Left lung (tissue), 10 donors: ENCODE data around the gene UTP25. TPM values are rescaled to one million over a fixed set of nuclear protein-coding genes. Genes with fewer than 3 reads are reported as not detected.
A peak's percentile ranks its signal among the peaks of the same experiment; 100 is the strongest.
"Not testable (repeated sequence)": the region's sequence is repeated elsewhere in the genome, so short reads cannot be mapped to it uniquely, and the experiment has no call there.

Experiments used
- ATAC-seq: fragments of 200-7000 bp; cut with Tn5 transposase; one replicate; pipeline ENCODE4 v1.9.1; 2020; ENCODE audit warnings: moderate library complexity
- DNase-seq, 4 donors: peaks; one replicate each; pipeline ENCODE4 v3.0.0-alpha.2; 2013 to 2020
- H3K27ac ChIP-seq, 2 donors: fragments of 200-600 bp; sonication (generic) in 1 of 2; one replicate each; pipeline versions ENCODE4 v1.5.0 to v1.8.0; 2020 to 2021
- H3K27me3 ChIP-seq, 2 donors: fragments of 200-600 bp; sonication (generic) in 1 of 2; one replicate each; pipeline versions ENCODE4 v1.5.0 to v1.8.0; 2020 to 2021
- H3K36me3 ChIP-seq, 2 donors: fragments of 200-600 bp; sonication (generic) in 1 of 2; one replicate each; pipeline versions ENCODE4 v1.5.0 to v1.8.0; 2020 to 2021
- H3K4me1 ChIP-seq, 2 donors: fragments of 200-600 bp; one replicate each; pipeline ENCODE4 v1.8.0; 2021
- H3K4me3 ChIP-seq, 2 donors: fragments of 200-600 bp; sonication (generic) in 1 of 2; one replicate each; pipeline versions ENCODE4 v1.5.0 to v1.8.0; 2020 to 2021; ENCODE audit warnings: mild to moderate bottlenecking in 1 of 2
- H3K9me3 ChIP-seq, 2 donors: fragments of 200-600 bp; sonication (generic) in 1 of 2; one replicate each; pipeline versions ENCODE4 v1.5.0 to v1.8.0; 2020 to 2021
- intact Hi-C, 2 donors: fragments of 100-400 bp; cut with DNase I; formaldehyde crosslinking; loops; one replicate each; pipeline versions ENCODE4 v1.11.2 to v1.14.2; 2022
- polyA plus RNA-seq, 6 donors: library from polyadenylated mRNA; unstranded; fragments of 120-200 nt; gene quantifications; one replicate each; pipeline ENCODE4 v1.2.1, GENCODE V29; 2013; ENCODE audit not compliant: insufficient read length in 6 of 6
- total RNA-seq, 2 donors: library from RNA; stranded (reverse); fragmentation: NEBNext Ultra II Directional; extraction: Animal tissue kit (Norgen Biotek cat#: 25700); gene quantifications; one replicate each; pipeline ENCODE4 v1.2.1, GENCODE V29; 2021
- TF ChIP-seq, protein P1 (sequence below), 2 donors: fragments of 200-600 bp; sonication (generic) in 1 of 2; IDR thresholded peaks; one replicate each; pipeline versions ENCODE4 v1.5.0 to v1.8.0; 2021; ENCODE audit warnings: antibody characterized with exemption in 2 of 2
- donor health status: DM: no; HTN: yes; CAD: no.
- donor health status: DM: no; HTN: no; CAD: no.

UTP25 gene
- total and polyA plus RNA-seq, 8 donors, result 4.1 to 11.5 (median 10.3) TPM

- peak in 1 of 4 donors; percentile 84 for DNase-seq
Measured at GRCh38 chr1:209884665-209885117, 56.9 kb downstream of the UTP25 start.

GRCh38 chr1:209885403-209886218, 57.8 kb downstream of the UTP25 start:
- TF ChIP-seq, protein P1, sequence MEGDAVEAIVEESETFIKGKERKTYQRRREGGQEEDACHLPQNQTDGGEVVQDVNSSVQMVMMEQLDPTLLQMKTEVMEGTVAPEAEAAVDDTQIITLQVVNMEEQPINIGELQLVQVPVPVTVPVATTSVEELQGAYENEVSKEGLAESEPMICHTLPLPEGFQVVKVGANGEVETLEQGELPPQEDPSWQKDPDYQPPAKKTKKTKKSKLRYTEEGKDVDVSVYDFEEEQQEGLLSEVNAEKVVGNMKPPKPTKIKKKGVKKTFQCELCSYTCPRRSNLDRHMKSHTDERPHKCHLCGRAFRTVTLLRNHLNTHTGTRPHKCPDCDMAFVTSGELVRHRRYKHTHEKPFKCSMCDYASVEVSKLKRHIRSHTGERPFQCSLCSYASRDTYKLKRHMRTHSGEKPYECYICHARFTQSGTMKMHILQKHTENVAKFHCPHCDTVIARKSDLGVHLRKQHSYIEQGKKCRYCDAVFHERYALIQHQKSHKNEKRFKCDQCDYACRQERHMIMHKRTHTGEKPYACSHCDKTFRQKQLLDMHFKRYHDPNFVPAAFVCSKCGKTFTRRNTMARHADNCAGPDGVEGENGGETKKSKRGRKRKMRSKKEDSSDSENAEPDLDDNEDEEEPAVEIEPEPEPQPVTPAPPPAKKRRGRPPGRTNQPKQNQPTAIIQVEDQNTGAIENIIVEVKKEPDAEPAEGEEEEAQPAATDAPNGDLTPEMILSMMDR (IDR thresholded peaks at IDR 0.05), result no peak
- ATAC-seq (no peak), DNase-seq (no peak)
- intact Hi-C loops, result no loop called here
- Histone ChIP-seq H3K4me1 (peaks cover 0 to 4% of the 10 kb centered on the region in 2 donors), H3K27ac (no peak overlapping the region), H3K27me3 (peaks cover 0 to 24% of the 10 kb centered on the region in 2 donors), H3K4me3 (no peak overlapping the region), H3K9me3 (no peaks in the 10 kb centered on the region), H3K36me3 (no peaks in the 10 kb centered on the region)

More at GRCh38 chr1:209884665-209885117, 56.9 kb downstream of the UTP25 start:
- Histone ChIP-seq H3K4me3 (no peak overlapping the region), H3K27ac (no peak overlapping the region), H3K9me3 (no peaks in the 10 kb centered on the region), H3K27me3 (peaks cover 0 to 32% of the 10 kb centered on the region in 2 donors), H3K4me1 (peaks cover 0 to 4% of the 10 kb centered on the region in 2 donors), H3K36me3 (no peaks in the 10 kb centered on the region)
- TF ChIP-seq, protein P1 (IDR thresholded peaks at IDR 0.05), result no peak
- intact Hi-C loops, result no loop called here
- ATAC-seq, result peak; percentile 93

DNA sequence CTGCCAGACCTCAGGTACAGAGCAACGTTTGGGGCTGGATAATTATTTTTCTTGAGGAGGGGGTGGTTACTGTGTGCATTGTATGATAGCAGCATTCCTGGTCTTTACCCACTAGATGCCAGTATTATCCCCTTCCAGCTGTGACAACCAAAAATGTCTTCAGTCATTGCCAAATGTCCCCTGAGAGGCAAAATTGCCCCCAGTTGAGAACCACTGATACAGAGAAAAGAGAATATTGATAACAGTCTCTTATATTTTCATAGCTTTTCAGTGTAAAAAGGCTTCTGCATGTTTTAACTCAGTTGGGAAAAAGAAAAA, 58.4 kb downstream of the UTP25 start:
- Histone ChIP-seq H3K4me1 (peaks cover 0 to 4% of the 10 kb centered on the region in 2 donors), H3K9me3 (no peaks in the 10 kb centered on the region), H3K27ac (no peak overlapping the region), H3K36me3 (no peaks in the 10 kb centered on the region), H3K27me3 (peaks cover 0 to 18% of the 10 kb centered on the region in 2 donors), H3K4me3 (no peak overlapping the region)
- TF ChIP-seq, protein P1 (IDR thresholded peaks at IDR 0.05), result no peak
- intact Hi-C loops, result no loop called here
- DNase-seq (no peak), ATAC-seq (no peak)

DNA sequence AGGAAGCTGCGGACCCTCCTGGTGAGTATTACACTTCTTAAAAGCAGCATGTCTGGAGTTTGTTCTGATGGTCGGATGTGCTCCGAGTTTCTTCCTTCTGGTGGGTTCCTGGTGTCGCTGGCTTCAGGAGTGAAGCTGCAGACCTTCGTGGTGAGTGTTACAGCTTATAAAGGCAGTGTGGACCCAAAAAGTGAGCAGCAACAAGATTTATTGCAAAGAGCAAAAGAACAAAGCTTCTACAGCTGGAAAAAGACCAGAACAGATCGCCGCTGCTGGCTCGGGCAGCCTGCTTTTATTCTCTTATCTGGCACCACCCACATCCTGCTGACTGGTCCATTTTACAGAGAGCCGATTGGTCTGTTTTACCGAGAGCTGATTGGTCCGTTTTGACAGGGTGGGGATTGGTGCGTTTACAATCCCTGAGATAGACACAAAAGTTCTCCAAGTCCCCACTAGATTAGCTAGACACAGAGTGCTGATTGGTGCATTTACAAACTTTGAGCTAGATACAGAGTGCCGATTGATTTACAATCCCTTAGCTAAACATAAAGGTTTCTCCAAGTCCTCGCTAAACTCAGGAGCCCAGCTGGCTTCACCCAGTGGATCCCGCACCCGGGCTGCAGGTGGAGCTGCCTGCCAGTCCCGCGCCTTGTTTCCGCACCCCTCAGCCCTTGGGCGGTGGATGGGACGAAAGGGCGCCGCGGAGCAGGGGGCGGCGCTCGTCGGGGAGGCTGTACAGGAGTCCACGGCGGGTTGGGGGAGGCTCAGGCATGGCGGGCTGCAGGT, 60.7 kb downstream of the UTP25 start:
- intact Hi-C loops, H3K9me3 ChIP-seq, H3K27ac ChIP-seq, DNase-seq, H3K4me1 ChIP-seq, H3K36me3 ChIP-seq, H3K27me3 ChIP-seq, H3K4me3 ChIP-seq, ATAC-seq: not testable (repeated sequence)

DNA sequence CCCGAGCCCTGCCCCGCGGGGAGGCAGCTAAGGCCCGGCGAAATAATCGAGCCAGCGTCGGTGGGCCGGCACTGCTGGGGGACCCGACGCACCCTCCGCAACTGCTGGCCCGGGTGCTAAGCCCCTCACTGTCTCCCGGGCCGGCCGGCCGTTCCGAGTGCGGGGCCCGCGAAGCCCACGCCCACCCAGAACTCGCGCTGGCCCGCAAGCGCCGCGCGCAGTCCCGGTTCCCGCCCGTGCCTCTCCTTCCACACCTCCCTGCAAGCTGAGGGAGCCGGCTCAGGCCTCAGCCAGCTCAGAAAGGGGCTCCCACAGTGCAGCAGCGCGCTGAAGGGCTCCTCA, 61.3 kb downstream of the UTP25 start:
- Histone ChIP-seq H3K9me3 (no peaks in the 10 kb centered on the region), H3K4me3 (no peak overlapping the region), H3K27me3 (peaks cover 0 to 6% of the 10 kb centered on the region in 2 donors), H3K4me1 (peaks cover 0 to 4% of the 10 kb centered on the region in 2 donors), H3K36me3 (no peaks in the 10 kb centered on the region), H3K27ac (no peak overlapping the region)
- peak in 1 of 4 donors; percentile 75 for DNase-seq
- intact Hi-C loops, result no loop called here
- TF ChIP-seq, protein P1 (IDR thresholded peaks at IDR 0.05), result no peak
- ATAC-seq, result no peak
